HL-60 (cell line): ENCODE results near the gene HIGD2A.

Source experiments
- DNase-seq, 2 experiments: peaks; one replicate each; pipeline ENCODE4 v3.0.0-alpha.2; 2010 to 2020; ENCODE audit warnings: low read depth in 1 of 2, low spot score in 1 of 2
- H3K27ac ChIP-seq: fragments of 250-450 bp; sonication (Bioruptor Pico); replicated peaks from 2 replicates; pipeline ENCODE4 v1.5.1; 2020; ENCODE audit warnings: mild to moderate bottlenecking, moderate library complexity
- H3K27me3 ChIP-seq: fragments of 250-450 bp; sonication (Bioruptor Pico); 2 replicates; pipeline ENCODE4 v1.5.1; 2021; ENCODE audit warnings: mild to moderate bottlenecking, moderate library complexity; ENCODE audit not compliant: insufficient read depth, poor library complexity, severe bottlenecking
- H3K4me3 ChIP-seq: replicated peaks from 2 replicates; pipeline ENCODE4 v1.5.1; 2011; ENCODE audit warnings: mild to moderate bottlenecking, control low read depth, low read length; ENCODE audit not compliant: insufficient read depth
- GABPA ChIP-seq: IDR thresholded peaks from 2 replicates; pipeline ENCODE4 v1.6.1; 2012; ENCODE audit warnings: low read depth
- POLR2AphosphoS5 ChIP-seq: IDR thresholded peaks from 2 replicates; pipeline ENCODE4 v1.6.1; 2012; ENCODE audit warnings: low read depth
- SPI1 ChIP-seq: IDR thresholded peaks from 2 replicates; pipeline ENCODE4 v1.6.1; 2012; ENCODE audit warnings: low read depth, mild to moderate bottlenecking, borderline replicate concordance
- TF ChIP-seq, protein P1 (sequence below): IDR thresholded peaks from 2 replicates; pipeline ENCODE4 v1.6.1; 2012; ENCODE audit warnings: low read depth; ENCODE audit not compliant: insufficient replicate concordance
- TF ChIP-seq, protein P2 (sequence below): IDR thresholded peaks from one replicate; pipeline ENCODE4 v1.5.1; 2011; ENCODE audit warnings: low read length, control low read depth, inconsistent platforms; ENCODE audit not compliant: insufficient read depth

HIGD2A gene

DNA sequence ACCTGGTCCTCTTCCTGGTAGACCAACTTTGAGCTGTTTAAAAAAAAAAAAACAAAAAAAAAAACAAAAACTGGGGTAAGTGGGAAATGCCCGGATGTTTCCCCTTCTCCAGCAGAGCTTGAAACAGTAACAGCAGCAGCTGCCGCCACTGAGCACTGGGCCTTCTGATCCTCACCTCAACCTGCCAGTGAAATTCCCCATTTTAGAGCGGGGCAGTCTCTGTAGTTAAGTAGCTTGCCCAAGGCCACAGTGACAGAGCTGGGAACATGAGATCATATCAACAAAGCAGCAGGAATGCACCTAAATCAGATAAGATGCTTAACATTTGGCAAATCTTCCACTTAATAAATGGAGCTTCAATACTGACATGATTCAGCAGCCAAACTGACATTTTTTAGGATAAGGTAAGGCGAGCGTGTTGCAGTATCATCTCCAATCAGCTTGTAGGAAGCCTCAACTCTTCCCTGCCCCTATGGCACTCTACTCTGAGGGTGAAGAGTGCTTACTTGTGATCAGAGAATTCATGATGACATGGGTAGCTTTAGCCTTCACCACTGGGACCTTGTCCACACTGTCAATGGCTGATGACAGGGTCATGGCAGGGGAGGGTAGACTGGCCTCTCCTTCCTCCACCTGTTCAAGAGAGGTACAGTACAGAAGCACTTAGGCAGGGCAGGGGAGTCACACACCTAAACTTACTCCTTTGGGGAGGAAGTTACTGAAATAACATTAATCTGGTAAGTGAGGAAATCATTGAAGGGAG lies 36.3 kb upstream of the HIGD2A start:
- Histone ChIP-seq H3K27me3 (no peaks in the 10 kb centered on the region), H3K4me3 (no peak overlapping the region), H3K27ac (no peak overlapping the region)
- no peak for DNase-seq
- no peak for TF ChIP-seq POLR2AphosphoS5
- TF ChIP-seq, protein P1, sequence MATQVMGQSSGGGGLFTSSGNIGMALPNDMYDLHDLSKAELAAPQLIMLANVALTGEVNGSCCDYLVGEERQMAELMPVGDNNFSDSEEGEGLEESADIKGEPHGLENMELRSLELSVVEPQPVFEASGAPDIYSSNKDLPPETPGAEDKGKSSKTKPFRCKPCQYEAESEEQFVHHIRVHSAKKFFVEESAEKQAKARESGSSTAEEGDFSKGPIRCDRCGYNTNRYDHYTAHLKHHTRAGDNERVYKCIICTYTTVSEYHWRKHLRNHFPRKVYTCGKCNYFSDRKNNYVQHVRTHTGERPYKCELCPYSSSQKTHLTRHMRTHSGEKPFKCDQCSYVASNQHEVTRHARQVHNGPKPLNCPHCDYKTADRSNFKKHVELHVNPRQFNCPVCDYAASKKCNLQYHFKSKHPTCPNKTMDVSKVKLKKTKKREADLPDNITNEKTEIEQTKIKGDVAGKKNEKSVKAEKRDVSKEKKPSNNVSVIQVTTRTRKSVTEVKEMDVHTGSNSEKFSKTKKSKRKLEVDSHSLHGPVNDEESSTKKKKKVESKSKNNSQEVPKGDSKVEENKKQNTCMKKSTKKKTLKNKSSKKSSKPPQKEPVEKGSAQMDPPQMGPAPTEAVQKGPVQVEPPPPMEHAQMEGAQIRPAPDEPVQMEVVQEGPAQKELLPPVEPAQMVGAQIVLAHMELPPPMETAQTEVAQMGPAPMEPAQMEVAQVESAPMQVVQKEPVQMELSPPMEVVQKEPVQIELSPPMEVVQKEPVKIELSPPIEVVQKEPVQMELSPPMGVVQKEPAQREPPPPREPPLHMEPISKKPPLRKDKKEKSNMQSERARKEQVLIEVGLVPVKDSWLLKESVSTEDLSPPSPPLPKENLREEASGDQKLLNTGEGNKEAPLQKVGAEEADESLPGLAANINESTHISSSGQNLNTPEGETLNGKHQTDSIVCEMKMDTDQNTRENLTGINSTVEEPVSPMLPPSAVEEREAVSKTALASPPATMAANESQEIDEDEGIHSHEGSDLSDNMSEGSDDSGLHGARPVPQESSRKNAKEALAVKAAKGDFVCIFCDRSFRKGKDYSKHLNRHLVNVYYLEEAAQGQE, result no peak
- TF ChIP-seq GABPA, result no peak
- TF ChIP-seq, protein P2, sequence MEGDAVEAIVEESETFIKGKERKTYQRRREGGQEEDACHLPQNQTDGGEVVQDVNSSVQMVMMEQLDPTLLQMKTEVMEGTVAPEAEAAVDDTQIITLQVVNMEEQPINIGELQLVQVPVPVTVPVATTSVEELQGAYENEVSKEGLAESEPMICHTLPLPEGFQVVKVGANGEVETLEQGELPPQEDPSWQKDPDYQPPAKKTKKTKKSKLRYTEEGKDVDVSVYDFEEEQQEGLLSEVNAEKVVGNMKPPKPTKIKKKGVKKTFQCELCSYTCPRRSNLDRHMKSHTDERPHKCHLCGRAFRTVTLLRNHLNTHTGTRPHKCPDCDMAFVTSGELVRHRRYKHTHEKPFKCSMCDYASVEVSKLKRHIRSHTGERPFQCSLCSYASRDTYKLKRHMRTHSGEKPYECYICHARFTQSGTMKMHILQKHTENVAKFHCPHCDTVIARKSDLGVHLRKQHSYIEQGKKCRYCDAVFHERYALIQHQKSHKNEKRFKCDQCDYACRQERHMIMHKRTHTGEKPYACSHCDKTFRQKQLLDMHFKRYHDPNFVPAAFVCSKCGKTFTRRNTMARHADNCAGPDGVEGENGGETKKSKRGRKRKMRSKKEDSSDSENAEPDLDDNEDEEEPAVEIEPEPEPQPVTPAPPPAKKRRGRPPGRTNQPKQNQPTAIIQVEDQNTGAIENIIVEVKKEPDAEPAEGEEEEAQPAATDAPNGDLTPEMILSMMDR, result no peak
- no peak for TF ChIP-seq SPI1

DNA sequence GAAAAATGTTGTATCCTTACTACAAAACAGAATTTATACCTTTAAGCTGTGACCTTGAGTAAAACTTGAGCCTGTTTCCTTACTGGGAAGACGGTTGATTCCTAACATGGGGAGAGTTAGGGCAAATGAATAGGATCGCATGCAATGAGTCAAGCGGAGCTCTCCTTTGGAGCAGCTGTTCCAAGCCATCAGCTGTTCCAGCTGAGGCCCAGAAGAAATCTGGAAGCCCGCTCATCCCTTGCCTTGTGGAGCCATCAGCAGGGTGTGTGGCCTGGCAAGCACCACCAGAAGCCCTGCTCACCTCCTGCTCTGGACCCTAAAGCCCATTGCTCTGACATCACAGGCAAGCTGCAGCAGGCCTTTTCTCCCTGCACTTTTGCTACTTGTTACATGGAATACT lies 35.0 kb upstream of the HIGD2A start:
- H3K27ac ChIP-seq, result no peak overlapping the region
- TF ChIP-seq GABPA (no peak), SPI1 (no peak)
- TF ChIP-seq, protein P2, result no peak
- TF ChIP-seq, protein P1, result no peak
- no peak for DNase-seq
- H3K4me3 ChIP-seq, result no peak overlapping the region
- no peaks in the 10 kb centered on the region for H3K27me3 ChIP-seq

DNA sequence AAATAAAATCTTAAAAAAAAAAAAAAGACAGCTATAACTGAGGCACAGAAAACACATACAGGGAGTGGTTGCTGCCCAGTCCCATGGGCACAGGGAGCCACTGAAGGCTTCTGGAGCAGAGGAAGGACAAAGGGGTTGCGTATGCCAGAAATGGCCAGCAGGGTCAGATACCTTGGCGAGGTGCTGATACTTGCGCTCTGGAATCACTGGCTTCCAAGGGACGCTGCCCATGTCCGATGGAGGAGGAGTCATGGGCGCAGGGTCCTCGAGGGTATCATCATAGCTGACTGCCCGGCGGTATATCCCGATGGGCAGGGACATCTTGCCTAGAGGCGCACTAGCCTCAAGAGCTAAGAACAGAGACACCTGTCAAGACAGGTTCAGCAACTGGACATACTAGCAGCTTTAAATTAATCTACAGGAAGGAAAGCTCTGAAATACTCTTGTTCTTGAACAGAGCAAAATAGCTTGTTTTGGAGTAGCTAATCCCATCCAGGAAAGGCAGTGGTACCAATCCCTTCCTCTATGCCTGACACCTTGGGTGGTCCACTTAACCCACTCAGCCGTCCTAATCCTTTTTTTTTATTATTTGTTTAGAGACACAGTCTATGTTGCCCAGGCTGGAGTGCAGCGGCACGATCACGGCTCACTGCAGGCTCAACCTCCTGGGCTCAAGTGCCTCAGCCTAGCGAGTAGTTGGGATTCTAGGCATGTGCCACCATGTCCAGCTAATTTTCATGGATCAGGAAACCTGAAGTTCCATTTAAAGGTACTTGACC lies 33.0 kb upstream of the HIGD2A start:
- Histone ChIP-seq H3K27me3 (no peaks in the 10 kb centered on the region), H3K27ac (no peak overlapping the region), H3K4me3 (no peak overlapping the region)
- no peak for TF ChIP-seq SPI1
- no peak for TF ChIP-seq GABPA
- TF ChIP-seq, protein P1, result no peak
- TF ChIP-seq, protein P2, result no peak
- TF ChIP-seq POLR2AphosphoS5, result no peak
- DNase-seq, result no peak
